Omental fat pad (tissue), 4 donors: ENCODE data around the gene RHOT1. TPM values are rescaled to one million over a fixed set of nuclear protein-coding genes. Genes with fewer than 3 reads are reported as not detected.
A peak's percentile ranks its signal among the peaks of the same experiment; 100 is the strongest.
"Not testable (repeated sequence)": the region's sequence is repeated elsewhere in the genome, so short reads cannot be mapped to it uniquely, and the experiment has no call there.

ENCODE experiments used
- ATAC-seq: fragments of 150-250 bp; one replicate; pipeline ENCODE4 v1.9.1; 2016; ENCODE audit warnings: mild to moderate bottlenecking, moderate library complexity; ENCODE audit not compliant: low FRiP score
- DNase-seq: peaks from one replicate; pipeline ENCODE4 v3.0.0-alpha.2; 2019; ENCODE audit warnings: low spot score
- CTCF ChIP-seq, 3 donors: fragments of 450-650 bp; IDR thresholded peaks; one replicate each; pipeline ENCODE4 v1.5.1; 2016 to 2017; ENCODE audit warnings: antibody characterized with exemption in 3 of 3, mild to moderate bottlenecking in 3 of 3, moderate library complexity in 2 of 3
- total RNA-seq, 4 donors: library from RNA; depleted of rRNA; stranded (reverse); fragments of >200 nt; gene quantifications; one replicate each; pipeline ENCODE4 v1.1.0, GENCODE V29; 2016

RHOT1 gene
- total RNA-seq, 4 donors from 2014 or later: 32.1 to 55.7 (median 42.6) TPM

GRCh38 chr17:32141258-32141657, 1.0 kb upstream of the RHOT1 start:
- DNase-seq (no peak), ATAC-seq (peak; percentile 32)
- TF ChIP-seq CTCF (IDR thresholded peaks at IDR 0.05): no peak

- TF ChIP-seq CTCF (IDR thresholded peaks at IDR 0.05): no peak
- ATAC-seq: no peak
- no peak for DNase-seq
Measured at GRCh38 chr17:32141679-32142037, 644 bp upstream of the RHOT1 start.

GRCh38 chr17:32142857-32143526, 690 bp downstream of the RHOT1 start:
- DNase-seq (peak; percentile 44), ATAC-seq (peak; percentile 37)
- TF ChIP-seq CTCF (IDR thresholded peaks at IDR 0.05): no peak

- ATAC-seq: no peak
- no peak for TF ChIP-seq CTCF (IDR thresholded peaks at IDR 0.05)
- DNase-seq: no peak
Measured at GRCh38 chr17:32143527-32143870, 1.2 kb downstream of the RHOT1 start.

GRCh38 chr17:32144442-32144841, 2.1 kb downstream of the RHOT1 start:
- ATAC-seq: not testable (repeated sequence)

GRCh38 chr17:32148351-32148750, 6.0 kb downstream of the RHOT1 start:
- no peak for ATAC-seq
- DNase-seq: no peak
- no peak for TF ChIP-seq CTCF (IDR thresholded peaks at IDR 0.05)

More at GRCh38 chr17:32144442-32144841, 2.1 kb downstream of the RHOT1 start:
- DNase-seq: not testable (repeated sequence)

- ATAC-seq (no peak), DNase-seq (no peak)
- TF ChIP-seq CTCF (IDR thresholded peaks at IDR 0.05): no peak
Measured at GRCh38 chr17:32150358-32150757, 8.1 kb downstream of the RHOT1 start.
